PC-3 (cell line): Measurements from ENCODE around the gene RHOT2. TPM values are rescaled to one million over a fixed set of nuclear protein-coding genes. Genes with fewer than 3 reads are reported as not detected.

Source experiments
- ATAC-seq: fragments of 200-7000 bp; cut with Tn5 transposase; 2 replicates; pipeline ENCODE4 v1.9.1; 2020; ENCODE audit warnings: mild to moderate bottlenecking, moderate library complexity
- BruUV-seq: library from RNA; stranded (reverse); fragments of 400-500 nt; replicated peaks from 2 replicates; lab custom pipeline; 2021; lab: Mats Ljungman, UMichigan
- CTCF ChIA-PET: fragments of 300-600 bp; sonication (Branson Sonifier 250); formaldehyde crosslinking; loops from one replicate; lab custom pipeline; 2022; ENCODE audit warnings: antibody characterized with exemption; lab: Charles Lee
- POLR2A ChIA-PET: fragments of 300-600 bp; sonication (Branson Sonifier 250); formaldehyde crosslinking; loops from one replicate; lab custom pipeline; 2022; ENCODE audit warnings: antibody characterized with exemption; ENCODE audit not compliant: unreplicated experiment; lab: Charles Lee
- DNase-seq: peaks from one replicate; pipeline ENCODE4 v3.0.0-alpha.2; 2015
- H2AFZ ChIP-seq: fragments of 300-600 bp; sonication (generic); 2 replicates; pipeline ENCODE4 v1.6.0; 2016; ENCODE audit warnings: antibody characterized with exemption, low read length
- H3F3A ChIP-seq: fragments of 300-600 bp; sonication (generic); one replicate; pipeline ENCODE4 v1.6.0; 2017; ENCODE audit warnings: antibody characterized with exemption, low read length, control low read depth, mild to moderate bottlenecking; ENCODE audit not compliant: unreplicated experiment
- H3K27ac ChIP-seq: fragments of 300-600 bp; sonication (generic); 2 replicates; pipeline ENCODE4 v1.5.1; 2016; ENCODE audit warnings: mild to moderate bottlenecking, low read length
- H3K27me3 ChIP-seq: fragments of 300-600 bp; sonication (generic); 2 replicates; pipeline ENCODE4 v1.6.1; 2016; ENCODE audit warnings: low read length, mixed read lengths
- H3K36me3 ChIP-seq: fragments of 300-600 bp; sonication (generic); 2 replicates; pipeline ENCODE4 v1.6.1; 2016; ENCODE audit warnings: low read depth, mixed run types, low read length, mixed read lengths
- H3K4me1 ChIP-seq: fragments of 300-600 bp; sonication (generic); 2 replicates; pipeline ENCODE4 v1.5.1; 2016; ENCODE audit warnings: low read length; ENCODE audit not compliant: insufficient read depth
- H3K4me2 ChIP-seq: fragments of 300-600 bp; sonication (generic); 2 replicates; pipeline ENCODE4 v1.6.0; 2016; ENCODE audit warnings: low read length
- H3K4me3 ChIP-seq: fragments of 300-600 bp; sonication (generic); 2 replicates; pipeline ENCODE4 v1.5.1; 2016; ENCODE audit warnings: mild to moderate bottlenecking, low read length, mixed read lengths
- H3K79me2 ChIP-seq: fragments of 300-600 bp; sonication (generic); 2 replicates; pipeline ENCODE4 v1.6.1; 2017; ENCODE audit warnings: low read length, mixed read lengths
- H3K9ac ChIP-seq: fragments of 300-600 bp; sonication (generic); 2 replicates; pipeline ENCODE4 v1.6.0; 2016; ENCODE audit warnings: mild to moderate bottlenecking, low read length
- H3K9me2 ChIP-seq: fragments of 300-600 bp; sonication (generic); replicated peaks from 2 replicates; pipeline ENCODE4 v1.6.1; 2016; ENCODE audit warnings: mixed run types, low read length, mixed read lengths
- H3K9me3 ChIP-seq: fragments of 300-600 bp; sonication (generic); 2 replicates; pipeline ENCODE4 v1.6.1; 2016; ENCODE audit warnings: low read length, mixed read lengths
- H4K20me1 ChIP-seq: fragments of 300-600 bp; sonication (generic); 2 replicates; pipeline ENCODE4 v1.6.1; 2016; ENCODE audit warnings: low read length, mixed read lengths
- CTCF ChIP-seq: fragments of 300-600 bp; sonication (generic); conservative IDR thresholded peaks from 2 replicates; pipeline ENCODE4 v1.5.1; 2017; ENCODE audit warnings: antibody characterized with exemption, low read depth, mild to moderate bottlenecking, low read length
- EZH2 ChIP-seq: fragments of 300-600 bp; sonication (generic); IDR thresholded peaks from one replicate; pipeline ENCODE4 v1.6.1; 2017; ENCODE audit warnings: antibody characterized with exemption, mild to moderate bottlenecking, low read length; ENCODE audit not compliant: unreplicated experiment
- EZH2phosphoT487 ChIP-seq: fragments of 300-600 bp; sonication (generic); IDR thresholded peaks from 2 replicates; pipeline ENCODE4 v1.6.1; 2018; ENCODE audit warnings: mild to moderate bottlenecking, antibody characterized with exemption, low read length, borderline replicate concordance
- intact Hi-C: fragments of 100-400 bp; cut with micrococcal nuclease; formaldehyde crosslinking; loops from 2 replicates; pipeline ENCODE4 v1.9.0; 2023
- total RNA-seq: library from RNA; depleted of rRNA; stranded (reverse); fragments of >200 nt; gene quantifications from 2 replicates; pipeline ENCODE4 v1.2.3, GENCODE V29; 2014

Gene RHOT2
- total RNA-seq, 1 experiment from 2014 or later: 93.0 TPM

- H3K9ac ChIP-seq: no peak overlapping the region
- no peak overlapping the region for H2AFZ ChIP-seq
- H3K9me2 ChIP-seq: no peaks in the 10 kb centered on the region
- no peak for DNase-seq
- H3K27me3 ChIP-seq: no peaks in the 10 kb centered on the region
- no peaks in the 10 kb centered on the region for H3F3A ChIP-seq
- ChIA-PET CTCF (no interaction called here), POLR2A (no interaction called here)
- no peak for ATAC-seq
- no TSS peak for BruUV-seq
- no peak overlapping the region for H3K4me3 ChIP-seq
- no peak overlapping the region for H3K27ac ChIP-seq
- intact Hi-C loops: no loop called here
- H3K9me3 ChIP-seq: no peaks in the 10 kb centered on the region
- H3K36me3 ChIP-seq: no peaks in the 10 kb centered on the region
- peaks cover 42% of the 10 kb centered on the region for H3K4me1 ChIP-seq
- H3K4me2 ChIP-seq: no peak overlapping the region
- no peaks in the 10 kb centered on the region for H4K20me1 ChIP-seq
- peaks cover 41% of the 10 kb centered on the region for H3K79me2 ChIP-seq
- no peak for TF ChIP-seq EZH2
- no peak for TF ChIP-seq CTCF
- no peak for TF ChIP-seq EZH2phosphoT487
These were observed 20.6 kb upstream of the RHOT2 start for GRCh38 chr16:647173-647902.

- Histone ChIP-seq H3K79me2 (peaks cover 32% of the 10 kb centered on the region), H3K4me3 (peak overlapping the region; percentile 62; the same call in 1 of the 2 replicates), H3K4me1 (peaks cover 35% of the 10 kb centered on the region), H3K27me3 (no peaks in the 10 kb centered on the region), H3K4me2 (peak overlapping the region; percentile 81; the same call in 1 of the 2 replicates), H2AFZ (no peak overlapping the region), H3K9ac (peak overlapping the region; percentile 83), H3F3A (no peaks in the 10 kb centered on the region), H4K20me1 (no peaks in the 10 kb centered on the region), H3K36me3 (no peaks in the 10 kb centered on the region), H3K9me2 (no peaks in the 10 kb centered on the region), H3K27ac (no peak overlapping the region), H3K9me3 (no peaks in the 10 kb centered on the region)
- ChIA-PET CTCF (no interaction called here), POLR2A (no interaction called here)
- BruUV-seq: TSS peak; percentile 78
- intact Hi-C loops: no loop called here
- ATAC-seq (no peak), DNase-seq (no peak)
- peak; percentile 41; the same call in 1 of the 2 replicates for TF ChIP-seq CTCF
- TF ChIP-seq EZH2: no peak
These were observed 19.7 kb upstream of the RHOT2 start for GRCh38 chr16:648071-648780.
